8988T (cell line): Measurements from ENCODE around the gene RUNDC1.
"Not testable (repeated sequence)": the region's sequence is repeated elsewhere in the genome, so short reads cannot be mapped to it uniquely, and the experiment has no call there.

Experiments used
- DNase-seq: peaks from one replicate; pipeline ENCODE4 v3.0.0; 2011

The RUNDC1 gene

GRCh38 chr17:42992872-42993271 is 12.5 kb downstream of the RUNDC1 start:
- DNase-seq: no peak

DNA sequence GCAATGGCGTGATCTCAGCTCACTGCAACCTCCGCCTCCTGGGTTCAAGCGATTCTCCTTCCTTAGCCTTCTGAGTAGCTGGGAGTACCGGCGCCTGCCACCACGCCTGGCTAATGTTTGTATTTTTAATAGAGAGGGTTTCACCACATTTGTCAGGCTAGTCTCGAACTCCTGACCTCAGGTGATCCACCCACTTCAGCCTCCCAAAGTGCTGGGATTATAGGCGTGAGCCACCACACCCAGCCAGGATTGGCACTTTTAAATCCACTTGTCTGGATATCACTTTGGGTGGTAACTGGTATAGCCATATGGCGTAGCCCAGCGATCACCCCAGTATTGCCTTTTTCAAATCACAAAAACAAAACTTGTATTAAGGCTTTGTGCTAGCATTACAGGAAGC is 13.5 kb downstream of the RUNDC1 start:
- DNase-seq: not testable (repeated sequence)

DNA sequence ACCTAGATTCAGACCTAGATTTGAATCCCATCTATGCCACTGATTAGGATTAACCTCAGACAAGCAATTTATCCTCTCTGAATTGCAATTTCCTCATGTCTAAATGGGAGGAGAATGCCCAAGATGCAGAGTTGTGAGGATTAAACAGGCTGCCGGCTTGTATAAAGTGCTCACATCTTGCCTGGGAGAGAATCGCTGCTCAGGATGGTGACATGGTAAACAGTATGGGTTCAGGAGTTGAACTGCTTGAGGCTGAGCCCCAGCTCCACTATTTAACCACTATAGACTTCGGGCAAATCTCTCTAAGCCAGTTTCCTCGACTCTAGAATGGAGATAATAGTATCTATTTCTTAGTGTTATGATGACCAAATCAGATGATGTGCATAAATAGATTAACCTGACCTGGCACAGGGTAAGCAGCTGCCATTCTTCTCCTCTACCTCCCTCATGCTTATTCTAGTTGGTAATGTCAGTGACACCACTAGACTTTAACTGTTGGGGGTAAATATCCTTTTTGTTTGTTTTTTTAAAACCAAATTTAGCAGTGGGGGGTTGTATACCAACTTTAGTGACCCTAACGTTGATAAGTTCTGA is 17.1 kb downstream of the RUNDC1 start:
- no peak for DNase-seq

- peak; percentile 53 for DNase-seq
Observed at GRCh38 chr17:42997984-42998938, 17.9 kb downstream of the RUNDC1 start, which contains the start of gene RPL27. Gene RPL27, plus strand, starts transcription at chr17:42998419. Its CDS starts 332 bp downstream, at chr17:42998751.

- DNase-seq: no peak
Observed at GRCh38 chr17:42999003-42999525, 18.7 kb downstream of the RUNDC1 start.

GRCh38 chr17:43000894-43001293 is 20.5 kb downstream of the RUNDC1 start:
- not testable (repeated sequence) for DNase-seq

GRCh38 chr17:43003542-43004172 is 23.3 kb downstream of the RUNDC1 start:
- no peak for DNase-seq

DNA sequence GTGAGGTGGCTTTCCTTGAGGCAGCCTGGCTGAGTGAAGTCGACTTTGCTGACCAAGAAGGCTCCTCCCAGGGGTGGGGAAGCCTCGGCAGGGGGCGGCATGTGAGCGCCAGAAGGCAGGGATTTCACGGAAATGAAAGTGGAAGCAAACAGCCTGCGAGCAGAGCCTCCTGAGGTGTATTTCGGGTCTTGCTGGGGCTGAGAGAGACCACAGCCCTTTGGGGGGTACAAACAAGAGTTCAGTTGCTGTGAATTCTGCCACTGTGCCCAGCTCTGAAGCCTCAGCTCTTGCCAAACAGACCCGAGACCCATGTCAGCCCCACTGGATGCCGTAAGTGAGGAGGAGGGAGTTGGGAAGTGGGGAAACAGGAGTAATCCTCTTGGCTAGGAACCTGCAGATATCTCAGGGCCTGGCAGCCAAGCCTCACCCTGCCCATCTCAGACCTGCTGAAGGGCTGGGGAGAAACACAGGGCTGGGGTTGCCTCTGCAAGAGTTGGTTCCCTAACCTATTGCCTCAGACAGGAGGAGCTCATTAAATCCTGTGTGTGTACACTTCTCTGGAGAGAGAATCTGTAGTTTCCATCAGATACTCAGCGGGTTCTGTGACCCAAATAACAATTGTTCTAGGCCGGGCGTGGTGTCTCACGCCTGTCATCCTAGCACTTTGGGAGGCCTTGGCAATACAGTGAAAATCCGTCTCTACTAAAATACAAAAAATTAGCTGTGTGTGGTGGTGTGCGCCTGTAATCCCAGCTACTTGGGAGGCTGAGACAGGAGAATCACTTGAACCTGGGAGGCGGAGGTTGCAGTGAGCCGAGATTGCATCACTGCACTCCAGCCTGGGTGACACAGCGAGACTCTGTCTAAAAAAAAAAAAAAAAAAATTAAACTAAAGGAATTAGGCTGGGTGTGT is 26.5 kb downstream of the RUNDC1 start, which contains the start of gene IFI35:
TSS of gene IFI35 (plus strand) at position 146 of the 913 bp plus-strand sequence. CDS start at position 310, 164 bp downstream.
- DNase-seq: no peak

DNA sequence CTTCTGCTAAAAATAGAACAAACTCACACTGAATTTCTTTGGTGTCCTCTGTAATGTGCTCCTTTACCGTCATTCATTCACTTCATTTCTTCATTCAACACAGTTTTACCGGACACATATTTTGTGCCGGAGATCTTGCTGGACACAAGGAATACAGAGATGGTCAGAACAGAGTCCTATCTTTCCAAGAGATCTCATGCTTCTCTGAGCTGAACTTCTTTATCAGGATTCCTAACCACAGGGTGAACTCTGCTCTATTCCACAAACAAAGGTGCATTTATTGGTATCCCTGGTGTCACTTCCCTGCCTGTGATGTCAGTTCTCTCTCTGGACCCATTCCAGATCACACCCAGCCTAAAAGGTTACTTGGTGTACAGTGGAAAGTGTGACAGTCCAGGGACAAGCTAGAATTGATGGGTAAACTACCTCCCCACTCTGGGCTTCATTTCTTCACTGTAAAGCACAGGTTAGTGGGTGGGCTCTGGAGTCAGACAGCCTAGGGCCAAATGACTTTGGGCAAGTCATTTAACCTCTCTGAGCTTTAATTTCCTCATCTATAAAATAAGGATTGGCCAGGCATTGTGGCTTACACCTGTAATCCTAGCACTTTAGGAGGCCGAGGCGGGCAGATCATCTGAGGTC is 30.4 kb downstream of the RUNDC1 start:
- DNase-seq: no peak

DNA sequence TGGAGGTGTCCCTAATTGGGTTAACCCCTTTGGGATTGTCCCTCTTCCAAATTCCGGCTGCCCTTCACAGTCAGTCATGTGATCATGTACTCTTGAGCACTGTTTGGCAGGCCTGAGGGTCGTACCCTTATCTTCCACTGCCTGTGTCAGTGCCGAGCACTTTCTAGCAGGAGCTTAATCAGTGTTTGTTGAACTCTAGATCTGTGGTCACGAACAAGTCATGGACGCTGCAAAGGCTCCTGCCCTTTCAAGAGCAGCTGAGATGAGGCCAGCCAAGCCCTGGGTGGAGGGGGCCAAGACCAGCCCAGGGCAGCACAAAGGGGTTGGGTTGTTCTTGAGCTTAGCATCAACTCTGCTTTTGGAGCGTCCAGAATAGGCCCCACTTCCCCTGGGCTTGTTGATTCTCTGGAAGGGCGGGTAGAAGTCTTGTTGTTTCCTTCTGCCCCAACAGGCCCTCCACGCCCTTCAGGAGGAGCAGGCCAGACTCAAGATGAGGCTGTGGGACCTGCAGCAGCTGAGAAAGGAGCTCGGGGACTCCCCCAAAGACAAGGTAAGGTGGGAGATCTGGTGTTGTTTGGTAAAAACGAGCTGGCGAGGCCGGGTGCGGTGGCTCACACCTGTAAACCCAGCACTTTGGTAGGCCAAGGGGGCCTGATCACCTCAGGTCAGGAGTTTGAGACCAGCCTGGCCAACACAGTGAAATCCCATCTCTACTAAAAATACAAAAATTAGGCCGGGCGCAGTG is 31.5 kb downstream of the RUNDC1 start:
- DNase-seq: no peak

DNA sequence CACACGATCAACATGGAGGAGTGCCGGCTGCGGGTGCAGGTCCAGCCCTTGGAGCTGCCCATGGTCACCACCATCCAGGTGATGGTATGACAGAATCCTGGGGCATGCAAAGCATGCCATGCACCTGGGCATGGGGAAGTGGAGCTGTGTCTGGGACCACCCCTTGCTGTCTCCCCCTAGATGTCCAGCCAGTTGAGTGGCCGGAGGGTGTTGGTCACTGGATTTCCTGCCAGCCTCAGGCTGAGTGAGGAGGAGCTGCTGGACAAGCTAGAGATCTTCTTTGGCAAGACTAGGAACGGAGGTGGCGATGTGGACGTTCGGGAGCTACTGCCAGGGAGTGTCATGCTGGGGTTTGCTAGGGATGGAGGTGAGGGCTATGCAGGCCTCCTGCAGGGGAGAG is 32.9 kb downstream of the RUNDC1 start:
- no peak for DNase-seq

GRCh38 chr17:43014020-43014648 is 33.8 kb downstream of the RUNDC1 start:
- no peak for DNase-seq

DNA sequence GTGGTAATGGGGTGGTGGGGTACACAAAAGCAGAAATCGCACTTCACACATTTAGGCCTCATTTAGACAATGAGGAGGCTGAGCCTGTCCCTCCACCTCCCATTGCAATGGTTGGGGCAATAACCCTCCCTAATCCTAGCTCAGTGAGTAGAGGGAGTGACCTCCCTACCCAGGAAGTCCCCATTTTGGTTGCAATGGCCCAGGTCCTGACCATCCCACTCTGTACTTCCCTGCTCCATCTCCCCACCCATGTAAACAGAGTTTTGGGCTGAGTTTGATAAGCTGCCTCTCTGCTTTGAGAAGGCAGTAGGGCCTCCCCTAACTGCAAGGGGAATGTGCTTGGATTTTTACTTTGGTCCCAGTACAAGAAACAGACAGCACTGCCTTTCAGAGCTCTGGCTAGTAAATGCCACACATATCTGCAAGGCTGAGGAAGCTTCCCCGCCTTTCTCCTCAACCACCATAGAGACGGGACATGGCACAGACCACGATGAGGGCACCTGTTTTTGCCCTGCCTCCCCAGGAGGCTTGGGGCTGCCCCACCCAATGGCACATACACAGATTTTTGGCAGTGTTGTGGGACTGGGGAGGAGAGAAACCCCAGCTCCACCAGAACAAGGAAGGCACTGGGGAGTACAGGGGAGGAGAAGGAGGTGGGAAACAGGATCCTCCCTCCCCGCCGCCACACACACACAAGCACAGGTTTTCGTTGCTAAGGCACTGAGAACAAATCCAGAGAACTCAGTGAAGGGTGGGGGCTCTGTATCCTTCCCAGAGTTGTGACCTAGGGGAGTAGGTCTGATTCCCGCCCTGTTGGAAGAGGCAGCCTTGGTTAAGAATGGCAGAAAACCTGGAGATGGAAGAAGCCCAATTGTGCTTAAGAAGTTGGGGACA is 34.5 kb downstream of the RUNDC1 start:
- no peak for DNase-seq

GRCh38 chr17:43015579-43015978 is 35.2 kb downstream of the RUNDC1 start:
- DNase-seq: no peak

- DNase-seq: no peak
Observed at GRCh38 chr17:43016216-43016615, 35.9 kb downstream of the RUNDC1 start.

DNA sequence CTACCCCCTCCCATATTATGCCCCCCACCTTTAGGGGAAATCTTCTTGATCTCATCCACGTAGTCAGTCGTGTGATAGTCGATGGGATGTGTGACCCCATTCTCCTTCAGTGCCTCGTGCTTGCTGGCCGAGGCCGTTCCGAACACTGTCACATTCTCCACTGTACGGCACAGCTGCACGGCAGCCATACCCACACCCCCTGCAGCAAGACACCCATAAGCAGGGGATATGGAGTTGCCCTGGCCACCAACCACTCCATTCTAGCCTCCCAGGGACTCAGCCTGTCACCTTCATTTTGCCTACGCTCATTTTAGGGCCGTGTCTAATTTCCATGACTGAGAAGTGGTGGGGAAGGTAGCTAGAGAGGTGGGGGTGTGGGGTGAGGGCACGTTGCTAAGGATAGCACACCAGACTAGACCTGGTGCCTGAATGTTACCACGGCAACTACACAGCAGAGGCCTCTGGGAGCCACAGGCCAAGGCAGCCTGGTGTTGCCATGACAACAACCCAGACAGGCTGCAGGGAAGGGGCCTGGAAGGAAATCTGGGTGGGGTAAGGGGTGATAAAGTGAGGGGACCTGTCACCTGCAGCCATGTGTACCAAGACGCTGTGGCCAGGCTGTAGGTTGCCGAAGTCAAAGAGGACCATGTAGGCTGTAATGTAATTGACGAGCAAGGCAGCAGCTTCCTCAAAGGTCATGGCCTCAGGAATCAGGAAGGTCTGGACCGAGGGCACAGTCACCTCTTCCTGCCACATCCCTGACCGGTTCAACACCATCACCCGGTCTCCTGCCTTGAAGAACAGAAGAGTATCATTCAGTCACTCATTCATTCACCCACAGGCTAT is 37.9 kb downstream of the RUNDC1 start:
- no peak for DNase-seq

DNA sequence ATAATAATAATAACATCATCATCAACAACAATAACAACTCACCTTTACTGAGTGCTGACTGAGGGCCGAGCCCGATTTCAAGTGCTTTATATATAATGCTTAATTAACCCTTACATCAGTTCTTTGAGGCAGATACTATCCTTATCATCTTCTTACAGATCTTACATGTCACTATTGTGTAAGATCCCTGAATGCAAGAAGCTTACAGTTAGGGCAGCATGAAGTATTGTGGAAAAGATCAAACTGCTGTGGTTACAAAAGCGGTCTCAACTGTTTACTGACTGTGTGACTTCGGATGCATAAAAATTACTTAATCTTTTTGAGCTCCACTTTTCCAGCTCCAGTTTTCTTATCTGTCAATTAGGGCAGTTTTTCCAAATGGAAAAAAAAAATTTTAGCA is 38.6 kb downstream of the RUNDC1 start:
- DNase-seq: no peak

- no peak for DNase-seq
Observed at GRCh38 chr17:43019418-43019817, 39.1 kb downstream of the RUNDC1 start.
